Measurements from ENCODE around the gene LAD1.

Gene LAD1

DNA sequence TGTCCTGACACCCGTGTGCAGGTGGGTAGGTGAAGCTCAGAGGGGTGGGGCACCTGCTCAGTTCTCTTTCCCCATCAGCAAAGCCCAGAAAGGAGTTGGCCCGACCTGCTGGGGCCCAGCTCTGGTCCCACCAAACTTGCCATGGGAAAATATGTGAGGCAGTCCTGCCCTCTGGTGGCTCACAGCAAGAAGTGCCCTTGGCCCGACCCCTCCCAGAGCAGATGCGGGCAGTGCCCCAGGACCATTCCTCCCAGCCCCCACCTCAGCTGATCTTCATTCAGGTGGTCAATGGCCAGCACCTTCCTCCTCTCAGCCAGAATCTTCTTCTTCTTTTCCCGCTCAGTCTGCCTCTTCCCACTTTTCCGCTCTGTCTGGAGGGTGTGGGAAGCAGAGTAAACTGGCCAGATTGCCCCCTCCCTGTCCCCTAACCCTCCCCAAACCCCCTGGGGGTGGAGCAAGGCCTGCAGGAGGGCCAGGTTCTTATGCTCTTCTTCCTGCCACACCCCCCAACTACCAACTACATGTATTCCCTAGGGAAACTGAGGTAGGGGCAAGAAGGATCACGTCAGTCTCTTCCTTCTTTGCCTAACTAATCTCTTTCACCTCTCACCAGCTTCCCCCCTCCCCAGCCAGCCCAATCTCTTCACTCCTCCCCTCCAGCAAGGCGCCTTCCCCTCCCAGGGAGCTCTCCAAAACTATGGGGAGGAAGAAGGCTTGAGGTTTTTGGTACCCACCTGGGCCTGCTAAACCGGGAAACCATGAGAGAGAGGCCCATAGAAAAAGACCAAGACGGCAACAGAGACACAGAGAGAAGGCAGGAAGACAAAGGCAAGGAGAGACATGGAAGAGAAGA lies 37.2 kb downstream of the LAD1 start:
- DNase-seq, result no peak

- no peak for DNase-seq
Observed at GRCh38 chr1:201360901-201361651, 38.0 kb downstream of the LAD1 start.

GRCh38 chr1:201360486-201360885 lies 38.6 kb downstream of the LAD1 start:
- DNase-seq, result no peak

DNA sequence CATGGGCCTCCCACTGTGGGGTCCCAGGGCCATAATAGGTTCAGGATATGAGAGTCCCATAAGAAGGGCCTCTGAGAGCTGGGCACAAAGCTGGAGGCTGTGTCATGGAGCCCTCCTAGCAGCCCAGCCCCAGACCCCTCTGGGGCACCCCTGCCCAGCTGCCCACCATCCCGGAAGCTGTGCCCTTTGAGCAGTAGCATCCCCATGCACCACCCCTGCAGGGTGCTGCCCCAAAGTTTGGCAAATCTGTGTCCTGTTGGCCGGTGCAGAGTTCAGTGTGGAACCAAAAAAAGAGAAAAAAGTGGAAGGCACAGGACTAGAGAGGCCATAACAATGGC lies 39.3 kb downstream of the LAD1 start:
- DNase-seq, result no peak

DNA sequence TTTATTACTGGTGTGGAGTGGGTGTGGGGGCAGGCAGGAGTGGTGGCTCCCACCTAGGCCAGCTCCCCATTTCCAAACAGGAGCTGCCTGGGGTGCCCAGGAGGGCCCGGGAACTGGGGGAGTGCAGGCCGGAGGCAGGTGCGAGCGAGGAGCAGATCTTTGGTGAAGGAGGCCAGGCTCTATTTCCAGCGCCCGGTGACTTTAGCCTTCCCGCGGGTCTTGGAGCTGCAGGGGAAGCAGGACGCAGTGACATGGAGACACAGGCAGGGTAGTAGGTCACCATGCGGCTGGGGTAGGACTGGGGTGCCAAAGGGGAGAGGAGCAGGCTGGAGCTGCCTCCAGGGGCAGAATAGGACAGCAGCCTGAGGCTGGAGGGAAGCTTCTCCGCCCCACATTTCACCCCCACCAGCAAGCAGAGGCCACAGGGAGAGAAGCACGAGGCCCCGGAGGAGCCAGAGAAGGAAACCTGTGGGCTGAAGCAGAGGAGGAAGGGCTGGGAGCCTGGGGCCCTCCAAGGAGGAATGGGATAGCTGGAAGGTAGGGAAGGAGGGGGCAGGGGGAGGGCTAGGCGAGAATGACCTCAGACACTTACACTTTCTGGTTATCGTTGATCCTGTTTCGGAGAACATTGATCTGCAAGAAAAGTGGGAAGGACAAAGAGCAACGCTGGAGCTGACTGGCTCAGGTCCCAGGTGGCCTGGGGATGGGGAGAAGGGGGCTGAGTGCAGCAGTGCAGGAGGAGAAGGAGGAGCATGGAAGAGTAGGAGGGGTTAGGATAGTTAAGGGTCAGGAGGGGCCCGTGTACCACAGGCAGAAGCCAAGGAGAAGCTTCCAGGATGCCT lies 39.9 kb downstream of the LAD1 start:
- DNase-seq, result no peak

DNA sequence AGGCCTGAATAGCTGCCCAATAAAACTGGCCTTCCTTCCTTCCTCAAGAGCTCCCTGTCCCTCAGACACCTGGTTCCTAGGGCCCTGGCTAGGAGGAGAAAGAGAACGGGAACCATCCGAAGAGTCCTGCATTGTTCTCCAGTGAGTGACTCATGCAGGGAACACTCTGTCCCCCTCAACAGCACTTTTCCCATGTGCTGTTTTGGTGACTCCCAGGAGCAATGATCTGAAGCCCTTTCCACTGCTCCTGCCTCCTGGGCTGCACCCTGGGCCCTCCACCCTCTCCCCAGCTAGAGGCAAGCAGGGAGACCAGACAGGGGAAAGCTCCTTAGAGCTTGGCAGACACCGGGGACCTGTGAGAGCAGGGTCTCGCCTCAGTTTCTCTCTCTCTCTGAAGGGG lies 40.5 kb downstream of the LAD1 start:
- DNase-seq, result no peak

DNA sequence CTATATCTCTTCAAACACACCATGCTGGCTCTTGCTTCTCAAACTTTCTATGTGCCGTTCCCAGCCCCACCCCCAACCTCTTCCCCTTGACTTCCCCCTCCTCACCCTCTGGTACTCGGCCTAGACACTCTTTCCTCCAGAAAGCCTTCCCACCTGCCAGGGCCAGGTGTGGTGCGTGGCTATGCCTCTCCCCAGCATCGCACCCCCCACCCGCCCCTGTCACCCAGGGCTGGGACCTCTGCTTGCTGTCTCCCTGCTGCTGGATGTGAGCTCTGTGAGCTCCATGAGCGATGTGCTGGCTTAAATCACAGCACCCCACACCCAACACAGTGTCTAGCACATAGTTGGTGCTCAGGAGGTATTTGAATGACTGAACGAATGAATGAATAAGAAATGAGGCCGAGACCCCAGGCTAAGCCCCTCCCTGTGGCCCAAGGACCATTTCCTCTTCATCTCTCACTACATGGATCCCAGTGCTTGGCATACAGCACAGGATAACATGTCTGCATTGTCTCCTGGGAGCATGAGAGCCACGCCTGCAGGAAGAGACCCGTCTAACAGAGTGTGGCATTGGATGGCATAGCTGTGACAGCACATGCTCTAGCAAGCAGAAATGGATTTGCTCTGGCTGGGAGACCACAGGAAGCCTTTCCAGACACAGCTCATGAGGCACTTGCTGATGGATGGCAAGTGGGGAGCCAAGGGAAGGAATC lies 41.3 kb downstream of the LAD1 start:
- no peak for DNase-seq

DNA sequence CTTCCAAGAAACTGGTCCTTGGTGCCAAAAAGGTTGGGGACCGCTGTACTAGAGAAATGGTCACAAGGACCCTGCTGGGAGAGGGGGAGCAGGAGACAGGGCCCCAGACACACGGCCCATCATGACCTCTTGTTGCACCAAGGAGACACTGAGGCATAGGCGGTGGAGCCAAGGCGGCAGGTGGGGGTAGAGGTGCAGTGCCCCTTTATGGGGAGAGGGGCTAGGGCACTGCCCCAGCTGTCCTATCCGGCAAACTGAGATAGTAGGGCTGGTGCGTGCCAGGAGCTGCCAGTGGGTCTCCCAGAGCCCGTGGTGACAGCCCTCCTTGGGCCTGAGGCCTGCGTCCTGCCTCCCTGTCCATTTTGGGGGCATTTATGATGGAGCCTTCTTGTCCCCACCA lies 41.9 kb downstream of the LAD1 start:
- DNase-seq, result no peak

GRCh38 chr1:201356701-201357100 lies 42.4 kb downstream of the LAD1 start:
- no peak for DNase-seq

DNA sequence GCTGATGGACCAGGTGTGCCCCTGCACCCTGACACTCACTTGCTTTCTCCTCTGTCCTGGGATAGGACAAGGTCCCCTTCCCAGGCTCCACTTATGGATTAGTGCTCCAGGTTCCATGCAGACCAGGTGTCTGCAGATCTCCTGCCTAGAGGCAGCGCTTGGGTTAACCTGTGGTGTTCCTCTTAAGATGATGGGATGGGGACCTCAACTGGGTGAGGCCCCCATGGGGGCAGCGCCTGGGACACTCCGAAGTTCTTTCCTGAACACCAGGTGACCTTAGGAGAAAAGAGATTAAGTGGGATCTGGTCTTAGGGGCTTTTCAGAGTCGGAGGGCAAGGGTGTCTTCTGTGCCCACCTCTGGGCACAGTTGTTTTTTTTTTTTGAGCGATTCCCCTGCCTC lies 42.9 kb downstream of the LAD1 start:
- no peak for DNase-seq

- DNase-seq, result no peak
Observed at GRCh38 chr1:201355471-201355870, 43.7 kb downstream of the LAD1 start.

DNA sequence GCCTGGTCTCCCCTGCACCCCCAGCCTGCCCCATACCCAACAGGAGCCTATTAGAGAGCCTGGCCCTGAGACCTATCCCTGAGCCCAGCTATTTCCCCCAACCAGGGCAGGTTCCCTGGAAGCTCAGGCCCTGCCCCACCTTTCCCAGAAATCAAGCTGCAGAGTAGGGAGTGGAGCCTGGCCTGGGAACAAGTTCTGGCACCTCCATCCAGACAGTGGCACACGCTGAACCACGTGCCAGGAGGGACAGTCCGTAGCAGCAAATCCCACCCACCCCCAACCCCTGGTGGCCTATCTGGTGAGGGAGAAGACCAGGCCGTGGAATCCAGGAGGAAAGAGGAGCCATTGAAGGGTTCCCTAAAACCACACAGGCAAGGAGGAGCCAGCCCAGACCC lies 44.2 kb downstream of the LAD1 start:
- DNase-seq, result no peak

GRCh38 chr1:201354151-201354900 lies 44.8 kb downstream of the LAD1 start:
- DNase-seq, result no peak

GRCh38 chr1:201353186-201353940 lies 45.8 kb downstream of the LAD1 start:
- no peak for DNase-seq

GRCh38 chr1:201351617-201352016 lies 47.5 kb downstream of the LAD1 start:
- no peak for DNase-seq

DNA sequence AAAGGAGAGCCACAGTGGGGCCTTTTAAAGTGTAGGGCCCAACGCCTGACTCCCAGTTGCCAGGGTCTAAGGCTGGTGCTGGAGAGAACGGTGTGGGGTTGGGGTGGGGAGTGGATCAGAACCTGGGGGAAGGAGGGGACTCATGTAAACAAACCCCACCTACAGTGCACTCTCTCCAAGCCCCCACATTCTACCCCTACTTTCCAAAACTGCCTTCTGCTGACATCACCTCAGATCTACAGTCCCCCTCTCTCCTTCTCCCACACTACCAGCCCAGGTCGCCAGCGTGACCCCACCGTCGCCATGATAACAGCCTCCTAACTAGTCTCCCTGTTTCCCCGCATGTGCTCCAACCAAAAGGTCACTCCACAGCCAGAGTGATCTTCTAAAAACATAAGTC lies 48.2 kb downstream of the LAD1 start:
- no peak for DNase-seq

GRCh38 chr1:201350361-201350725 lies 48.8 kb downstream of the LAD1 start:
- no peak for DNase-seq

GRCh38 chr1:201349092-201349491 lies 50.0 kb downstream of the LAD1 start:
- DNase-seq, result no peak

GRCh38 chr1:201348211-201348566 lies 50.9 kb downstream of the LAD1 start:
- DNase-seq, result no peak

DNA sequence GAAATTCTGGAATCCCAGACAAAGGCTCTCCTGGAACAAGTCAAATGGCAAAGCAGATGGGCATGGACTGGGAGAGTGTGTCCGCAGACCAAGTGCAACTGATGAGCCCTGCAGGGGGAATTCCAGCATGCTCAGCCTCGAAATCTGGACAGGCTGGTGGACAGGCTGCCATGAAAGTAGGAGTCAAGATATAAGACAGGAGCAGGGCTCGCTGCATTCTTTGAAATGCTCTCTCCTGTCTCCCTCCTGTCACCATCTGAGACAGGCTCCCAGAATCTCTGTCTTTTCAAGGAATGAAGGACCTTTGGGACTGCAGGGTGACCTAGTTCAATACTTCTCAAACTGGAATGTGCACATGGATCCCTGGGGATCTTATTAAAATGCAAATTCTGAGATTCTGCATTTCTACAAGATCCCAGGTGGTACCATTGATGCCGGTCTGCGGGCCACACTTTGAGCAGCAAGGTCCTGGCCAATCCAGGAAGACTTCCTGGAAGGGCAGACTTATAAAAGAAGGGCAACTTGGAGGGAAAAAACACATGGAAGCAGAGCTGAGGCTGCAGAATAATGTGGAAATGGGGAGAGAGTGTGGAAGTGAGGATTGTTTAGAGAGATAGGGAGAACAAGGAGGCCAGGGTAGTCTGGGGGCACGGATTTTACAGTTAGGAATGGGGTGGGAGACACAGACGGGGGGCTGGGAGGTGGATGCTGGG lies 51.5 kb downstream of the LAD1 start:
- no peak for DNase-seq

- DNase-seq, result no peak
Observed at GRCh38 chr1:201346987-201347386, 52.1 kb downstream of the LAD1 start.

Data from activated gamma-delta T cell (primary cell).